GM21737 (cell line): Measurements from ENCODE around the gene MPC1.
A peak's percentile ranks its signal among the peaks of the same experiment; 100 is the strongest.
"Not testable (repeated sequence)": the region's sequence is repeated elsewhere in the genome, so short reads cannot be mapped to it uniquely, and the experiment has no call there.

Source experiments
- ATAC-seq: cut with Tn5 transposase; IDR thresholded peaks from one replicate; pipeline ENCODE4 v1.9.1; 2021; ENCODE audit warnings: mild to moderate bottlenecking, moderate library complexity; ENCODE audit not compliant: unreplicated experiment

MPC1 gene

DNA sequence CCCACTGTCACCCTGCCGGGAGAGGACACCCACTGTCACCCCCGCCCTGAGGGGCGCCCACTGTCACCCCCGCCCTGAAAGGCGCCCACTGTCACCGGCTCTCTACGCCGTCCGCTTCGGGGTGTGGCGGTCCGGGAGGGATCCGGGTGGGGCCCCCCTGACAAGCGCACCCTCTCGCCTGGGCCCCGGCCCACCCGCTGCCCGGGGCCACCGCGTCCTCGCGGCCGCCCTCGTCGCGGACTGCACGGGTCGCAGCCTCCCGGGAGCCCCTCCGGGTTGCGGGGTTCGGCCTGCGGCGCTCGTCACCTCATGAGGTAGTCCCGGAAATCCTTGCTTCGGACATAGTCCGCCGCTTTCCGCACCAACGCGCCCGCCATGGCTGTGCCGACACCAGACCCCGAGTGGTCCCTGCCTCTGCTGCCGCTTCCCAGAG, 224 bp downstream of the MPC1 start:
- peak; percentile 2 for ATAC-seq

DNA sequence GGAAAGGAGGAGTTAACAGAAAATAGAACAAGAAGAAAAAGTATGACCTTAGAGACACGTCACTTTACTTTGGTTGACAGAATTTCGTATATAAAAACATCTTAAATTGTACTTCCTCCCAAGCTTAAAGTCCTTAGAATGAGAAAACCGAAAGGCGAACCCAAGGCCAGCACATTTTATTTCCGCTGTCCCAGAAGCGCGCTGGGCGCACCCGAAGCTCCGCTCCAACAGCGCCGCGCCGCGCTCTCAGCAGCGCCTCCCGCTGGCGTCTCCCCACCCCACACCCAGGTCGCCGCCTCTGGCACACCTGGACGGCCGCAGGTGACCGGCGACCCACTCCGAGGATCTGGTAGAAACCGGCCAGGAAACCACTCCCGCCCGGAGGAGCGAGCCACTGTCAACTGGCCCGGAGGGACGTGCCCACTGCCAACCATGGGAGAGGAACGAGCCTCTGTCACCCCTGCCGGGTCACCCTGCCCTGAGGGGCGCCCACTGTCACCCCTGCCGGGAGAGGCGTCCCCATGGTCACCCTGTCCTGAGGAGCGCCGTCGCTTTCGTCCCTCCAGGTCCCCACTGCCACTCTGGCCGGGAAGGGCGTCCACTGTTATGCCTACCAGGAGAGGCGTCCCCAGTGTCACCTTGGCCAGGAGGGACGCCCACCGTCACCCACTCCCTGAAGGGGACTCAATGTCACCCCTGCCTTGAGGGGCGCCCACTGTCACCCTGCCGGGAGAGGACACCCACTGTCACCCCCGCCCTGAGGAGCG, 824 bp downstream of the MPC1 start:
- peak; percentile 61 for ATAC-seq

DNA sequence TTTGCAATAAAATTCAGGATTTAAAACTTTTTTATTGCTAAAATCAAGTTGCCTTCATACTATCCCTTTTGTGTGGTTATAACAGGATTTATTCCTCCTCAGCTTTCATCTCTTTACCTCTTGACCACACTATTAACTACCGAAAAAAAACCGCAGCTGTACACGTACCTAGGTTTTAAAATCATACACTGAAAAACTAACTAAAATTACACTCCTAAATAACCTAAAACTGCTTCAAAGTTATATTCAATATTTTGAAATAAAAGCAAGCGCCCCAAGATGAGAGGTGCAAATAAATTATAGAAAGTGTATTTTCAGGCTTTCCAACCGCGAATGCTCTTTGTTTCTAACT, 1.4 kb downstream of the MPC1 start:
- no peak for ATAC-seq

DNA sequence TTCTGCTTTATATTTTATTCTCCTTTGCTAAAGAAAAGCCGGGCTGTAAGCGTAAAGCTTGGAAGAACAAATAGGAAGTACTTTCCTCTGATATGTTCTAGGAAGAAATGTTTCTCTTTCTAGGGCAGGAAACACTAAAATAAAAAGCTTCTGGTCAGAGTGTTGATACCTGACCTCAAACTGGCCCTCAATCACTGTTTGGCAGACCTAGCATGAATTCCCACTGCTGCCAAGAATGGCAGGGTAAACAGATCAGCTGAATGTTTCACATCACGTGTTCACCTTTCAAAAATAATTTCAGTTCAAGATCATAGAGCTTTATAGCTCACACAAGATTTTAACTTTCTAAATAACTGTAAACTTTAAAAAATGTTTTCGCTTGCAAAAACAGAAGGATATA, 2.9 kb downstream of the MPC1 start:
- ATAC-seq = no peak

DNA sequence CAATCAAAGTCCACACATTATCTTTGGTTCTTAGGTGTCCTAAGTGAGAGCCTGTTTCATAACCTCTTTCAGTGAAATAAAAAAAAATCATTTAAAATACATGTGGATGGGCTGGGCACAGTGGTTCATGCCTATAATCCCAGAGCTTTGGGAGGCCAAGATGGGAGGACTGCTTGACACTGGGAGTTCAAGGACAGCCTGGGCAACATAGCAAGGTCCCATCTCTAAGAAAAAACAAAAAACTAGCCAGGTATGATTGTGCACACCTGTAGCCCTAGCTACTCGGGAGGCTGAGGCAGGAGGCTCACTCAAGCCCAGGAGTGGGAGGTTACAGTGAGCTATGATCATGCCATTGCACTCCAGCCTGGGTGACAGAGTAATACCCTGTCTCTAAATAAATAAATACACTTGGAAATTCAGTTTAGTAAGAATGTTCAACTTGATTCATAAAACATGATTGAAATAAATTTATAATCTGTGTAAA, 3.6 kb downstream of the MPC1 start:
- ATAC-seq = no peak

DNA sequence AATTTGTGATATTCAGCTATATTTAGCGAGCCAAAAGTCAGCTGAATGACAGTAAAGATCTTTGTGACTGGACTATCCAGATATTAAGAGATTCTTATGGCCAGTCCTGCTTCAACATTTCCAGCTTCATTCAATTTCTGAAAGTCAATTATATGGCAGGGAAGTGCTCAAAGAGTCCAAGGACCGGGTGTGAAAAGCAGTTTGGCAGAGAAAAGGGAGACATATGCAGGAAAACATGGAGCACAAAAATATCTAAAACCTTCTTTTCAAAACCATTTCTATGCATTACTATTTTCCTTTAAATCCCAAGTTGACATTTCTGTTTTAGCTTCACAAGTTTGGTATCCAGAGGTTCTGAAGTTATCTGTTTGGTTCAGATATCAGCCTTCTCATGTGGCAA, 5.0 kb downstream of the MPC1 start:
- ATAC-seq = no peak

DNA sequence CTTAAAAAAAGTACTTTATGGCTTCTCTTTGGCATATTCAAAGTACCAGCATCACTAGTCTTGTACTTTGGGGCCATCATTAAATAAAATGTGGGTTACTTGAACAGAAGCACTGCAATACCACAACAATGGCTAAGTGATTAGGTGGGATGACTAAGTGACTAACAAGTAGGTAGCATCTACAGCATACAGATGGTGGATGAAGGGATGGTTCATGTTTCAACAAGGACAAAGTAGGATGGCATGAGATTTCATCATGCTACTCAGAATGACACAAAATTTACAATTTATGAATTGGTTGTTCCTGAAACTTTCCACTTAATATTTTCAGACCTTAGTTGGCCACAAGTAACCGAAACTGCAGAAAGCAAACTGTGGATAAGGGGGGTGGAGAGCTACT, 7.7 kb downstream of the MPC1 start:
- ATAC-seq = no peak

DNA sequence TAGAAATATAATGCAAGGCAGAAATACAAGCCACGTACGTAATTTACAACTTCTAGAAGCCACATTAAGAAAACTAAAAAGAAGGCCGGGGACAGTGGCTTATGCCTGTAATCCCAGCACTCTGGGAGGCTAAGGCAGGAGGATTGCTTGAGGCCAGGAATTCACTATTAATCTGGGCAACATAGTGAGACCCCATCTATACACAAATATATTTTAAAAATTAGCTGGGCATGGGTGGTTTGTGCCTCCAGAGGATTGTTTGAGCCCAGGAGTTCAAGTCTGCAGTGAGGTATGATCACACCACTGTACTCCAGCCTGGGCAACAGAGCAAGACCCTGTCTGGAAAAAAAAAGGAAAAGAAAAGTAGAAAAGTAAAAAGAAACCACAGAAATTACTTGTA, 12.3 kb downstream of the MPC1 start:
- ATAC-seq = no peak

DNA sequence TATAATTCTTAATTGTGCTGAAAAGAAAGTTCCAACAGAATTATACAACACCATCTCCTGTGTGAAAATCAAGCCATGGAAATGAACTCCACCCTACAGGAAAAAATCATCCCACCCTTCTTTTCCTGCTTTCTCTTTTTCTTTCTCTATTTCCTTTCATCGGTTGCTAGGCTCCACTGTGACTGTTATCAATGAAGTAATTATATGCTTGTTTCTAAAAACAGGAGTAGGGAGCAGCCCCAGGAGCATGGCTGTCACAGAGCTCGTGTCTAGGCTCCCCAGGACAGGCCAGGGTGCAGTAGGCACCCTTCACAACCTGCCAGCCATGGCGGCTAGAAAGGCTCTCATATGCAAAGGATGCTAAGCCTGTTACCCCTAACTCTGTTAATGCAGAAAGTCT, 13.0 kb downstream of the MPC1 start:
- no peak for ATAC-seq

DNA sequence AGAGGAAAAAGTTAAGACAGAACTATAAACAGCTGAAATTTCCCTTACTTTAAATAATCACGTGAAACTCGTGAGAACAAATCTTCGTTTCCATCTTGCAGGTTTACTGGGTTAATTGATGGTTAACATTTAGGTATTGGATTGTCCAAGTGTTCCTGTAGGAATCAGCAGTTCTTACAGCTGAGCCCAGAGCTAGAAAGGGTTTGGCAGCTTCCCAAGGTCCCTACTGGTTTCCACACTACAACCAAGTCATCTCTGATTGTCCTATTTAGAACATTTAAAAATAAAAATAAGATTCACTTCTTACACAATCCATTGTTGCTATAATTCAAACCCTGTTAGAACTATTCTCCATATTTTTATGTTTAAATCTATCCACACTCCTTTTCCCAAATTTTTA, 15.8 kb downstream of the MPC1 start:
- no peak for ATAC-seq

DNA sequence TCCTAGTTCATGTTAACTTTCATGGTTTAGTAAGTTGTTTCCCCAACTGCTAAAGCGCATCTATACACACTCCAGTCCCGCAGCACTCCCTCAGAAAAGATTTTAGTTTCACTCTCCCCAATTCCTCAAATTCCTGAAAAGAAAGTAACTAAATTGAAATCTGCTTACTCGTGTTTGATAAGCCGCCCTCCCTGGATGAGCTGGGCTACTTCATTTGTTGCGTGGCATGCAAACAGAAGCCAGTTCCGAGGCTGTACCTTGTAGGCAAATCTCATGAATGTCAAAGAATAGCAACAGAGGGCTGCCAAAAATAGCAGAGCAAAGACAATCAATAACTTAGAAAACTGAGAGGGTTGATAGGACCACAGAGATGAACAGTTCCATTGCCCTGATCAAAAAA, 16.9 kb downstream of the MPC1 start:
- no peak for ATAC-seq

DNA sequence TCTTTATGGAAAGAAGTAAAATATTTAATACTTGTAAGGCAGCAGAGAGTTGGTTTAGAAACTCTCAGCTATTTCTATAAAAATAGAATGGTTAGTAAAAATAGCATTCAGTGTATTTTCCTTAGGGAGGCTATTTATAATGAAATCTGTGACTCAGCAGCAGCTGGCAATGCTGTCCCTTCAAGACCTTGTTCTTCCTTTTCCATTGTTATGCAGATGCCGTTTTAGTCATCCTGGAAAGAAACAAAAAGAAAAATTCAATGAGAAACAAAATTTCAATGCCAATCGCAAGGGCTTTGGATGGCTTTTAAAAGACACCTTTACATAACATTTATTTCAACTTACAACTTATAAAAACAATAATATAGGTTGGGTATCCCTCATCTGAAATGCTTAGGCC, 17.5 kb downstream of the MPC1 start:
- no peak for ATAC-seq

DNA sequence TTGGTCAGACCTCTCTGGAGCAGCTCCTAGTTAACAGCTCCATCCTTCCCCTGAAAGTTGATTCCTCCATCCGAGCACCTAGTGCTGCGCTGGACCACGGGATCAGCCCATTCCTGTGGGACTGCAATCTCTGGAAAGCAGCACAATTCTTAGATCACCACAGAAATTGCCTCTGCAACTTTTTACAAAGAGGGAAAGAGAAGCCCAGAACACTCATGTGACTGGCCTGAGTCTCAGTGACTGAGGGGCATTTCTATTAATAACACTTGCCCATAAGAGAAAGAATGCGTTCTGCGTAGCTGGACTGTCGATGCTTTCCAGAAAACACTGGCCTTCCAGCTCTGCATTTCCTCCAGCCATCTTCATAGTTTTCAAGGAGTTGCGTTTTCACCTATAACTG, 18.3 kb downstream of the MPC1 start:
- no peak for ATAC-seq

DNA sequence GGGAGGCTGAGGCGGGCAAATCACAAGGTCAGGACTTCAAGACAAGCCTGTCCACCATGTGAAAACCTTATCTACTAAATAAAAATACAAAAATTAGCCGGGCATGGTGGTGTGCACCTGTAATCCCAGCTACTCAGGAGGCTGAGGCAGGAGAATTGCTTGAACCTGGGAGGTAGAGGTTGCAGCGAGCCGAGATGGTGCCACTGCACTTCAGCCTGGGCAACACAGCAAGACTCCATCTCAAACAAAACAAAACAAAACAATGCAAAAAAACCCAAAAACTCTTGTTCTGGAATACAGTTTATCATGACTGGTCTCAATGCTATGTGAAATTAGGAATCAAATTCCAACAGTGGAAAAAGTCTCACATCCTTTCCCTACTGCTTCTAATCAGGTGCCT, 20.3 kb downstream of the MPC1 start:
- not testable (repeated sequence) for ATAC-seq

DNA sequence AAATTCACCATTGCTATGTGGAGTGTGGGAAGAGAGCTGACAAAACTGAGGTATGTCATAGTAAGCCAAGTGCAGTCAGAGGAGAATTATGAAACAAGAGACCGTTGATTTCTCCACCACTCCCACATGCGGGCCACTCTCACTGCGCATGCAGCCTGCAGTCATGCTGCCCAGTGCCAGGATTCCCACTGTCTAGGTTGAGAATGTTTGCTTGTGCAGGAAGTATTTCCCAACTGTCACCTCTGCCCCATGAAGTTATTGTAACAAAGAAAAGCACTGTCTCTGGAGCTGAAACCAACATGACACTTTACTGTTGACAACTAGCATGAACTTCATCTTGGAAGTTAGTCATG, 21.7 kb downstream of the MPC1 start:
- no peak for ATAC-seq

DNA sequence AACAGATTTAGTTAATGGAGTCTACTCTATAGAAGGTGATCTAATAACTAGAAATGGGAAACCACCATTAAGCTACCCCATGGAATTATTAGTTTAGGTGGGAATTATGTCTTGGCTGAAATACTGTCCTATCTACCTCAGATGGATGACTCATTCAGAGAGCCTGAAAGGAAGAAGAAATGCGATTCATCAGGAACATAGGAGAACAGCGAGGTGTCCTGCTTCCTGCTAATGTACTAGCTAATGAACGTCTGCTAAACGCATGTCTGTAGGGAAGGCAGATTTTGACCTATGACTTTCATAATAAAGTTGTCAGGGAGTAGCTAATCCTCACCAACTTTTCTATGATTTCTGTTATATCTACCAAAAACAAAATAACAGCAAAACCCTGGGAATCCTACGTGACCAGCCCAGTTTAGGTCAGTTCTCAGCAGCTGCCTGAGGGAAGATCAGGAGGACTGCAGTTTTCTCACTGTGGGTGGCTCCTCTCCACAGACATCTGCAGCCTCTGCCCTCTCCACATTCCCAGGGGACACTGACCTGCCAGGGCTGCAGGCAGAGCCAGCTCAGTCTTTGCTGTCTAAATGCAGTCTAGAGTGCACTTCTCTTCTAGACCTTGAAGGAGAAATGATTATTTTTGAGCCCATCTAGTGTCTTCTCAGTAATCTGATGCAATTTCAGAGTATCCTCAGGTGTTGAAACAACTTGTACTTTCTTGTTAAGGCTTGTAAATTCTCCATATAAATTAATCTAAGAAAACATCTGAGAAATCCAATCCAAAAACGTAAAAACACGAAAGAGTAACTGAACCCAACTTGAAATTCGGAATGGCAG, 22.3 kb downstream of the MPC1 start:
- no peak for ATAC-seq

DNA sequence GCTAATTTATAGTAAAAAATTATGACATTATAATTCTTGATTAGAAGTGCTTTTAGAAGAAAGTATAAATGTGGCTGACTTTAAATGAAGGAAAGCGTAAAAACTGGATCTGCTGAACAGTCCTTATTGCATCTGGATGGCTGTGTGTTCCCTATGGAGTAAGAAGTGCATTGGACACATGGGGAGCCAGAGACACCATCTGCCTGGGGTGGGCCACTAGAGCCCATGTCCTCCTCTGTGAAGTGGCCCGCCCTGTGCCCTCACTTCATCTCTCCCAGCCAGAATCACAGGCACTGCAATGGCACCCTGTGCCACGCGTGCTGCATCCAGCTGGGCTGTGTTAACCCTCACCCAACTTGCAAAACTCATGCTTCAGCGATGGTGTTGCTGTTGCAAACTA, 27.2 kb downstream of the MPC1 start:
- ATAC-seq = no peak

DNA sequence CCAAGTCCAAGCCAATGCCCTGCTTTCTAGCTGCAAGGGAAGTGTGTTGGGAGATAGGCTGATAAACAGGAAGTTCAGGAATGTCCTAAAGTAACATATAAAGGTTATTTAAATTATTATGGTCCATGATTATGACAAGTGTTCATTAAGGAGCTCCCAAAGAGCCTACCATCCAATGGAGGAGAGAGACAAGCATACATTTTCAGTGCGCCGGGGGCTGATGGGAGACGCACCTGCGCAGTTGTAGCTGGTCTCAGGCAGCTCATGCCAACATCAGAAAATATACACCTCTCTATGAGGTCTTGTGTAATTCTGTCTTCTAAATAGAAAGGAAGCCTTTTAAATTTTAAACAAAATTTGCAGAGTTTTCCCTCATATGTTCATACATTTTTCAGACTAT, 27.8 kb downstream of the MPC1 start:
- ATAC-seq = no peak

DNA sequence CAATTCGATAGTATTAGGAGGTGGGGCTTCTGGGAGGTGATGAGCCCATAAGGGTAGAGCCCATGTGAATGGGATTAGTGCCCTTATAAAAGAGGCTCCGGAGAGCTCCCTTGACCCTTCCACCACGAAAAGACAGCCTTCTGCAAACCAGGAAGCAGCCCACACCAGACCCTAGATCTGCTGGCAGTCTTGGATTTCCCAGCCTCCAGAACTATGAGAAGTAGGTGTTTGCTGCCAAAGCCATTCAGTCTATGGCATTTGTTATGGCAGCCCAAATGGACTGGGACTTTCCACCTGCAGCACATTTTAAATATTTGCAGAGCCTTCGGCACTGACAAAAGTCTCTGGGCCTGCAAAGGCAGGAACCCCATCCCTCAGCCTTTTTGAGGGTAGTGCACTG, 28.6 kb downstream of the MPC1 start:
- ATAC-seq = no peak

DNA sequence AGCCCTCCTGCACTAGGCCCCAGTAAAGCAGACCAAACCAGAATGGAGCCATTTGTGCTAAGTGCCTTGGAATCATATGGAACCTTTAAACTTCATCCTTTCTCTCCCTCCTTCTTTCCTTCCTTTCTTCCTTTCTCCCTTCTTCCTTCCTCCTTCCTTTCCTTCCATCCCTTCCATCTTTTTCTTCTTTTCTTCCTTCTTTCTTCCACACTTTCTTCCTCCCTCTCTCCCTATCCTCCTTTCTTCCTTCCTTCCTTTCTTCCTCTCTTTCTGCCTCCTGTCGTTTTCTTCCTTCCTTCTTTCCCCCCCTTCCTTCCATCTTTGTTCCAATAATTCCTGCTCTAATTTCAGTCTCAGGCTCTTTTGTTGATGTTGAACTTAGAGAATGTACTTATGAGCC, 29.2 kb downstream of the MPC1 start:
- ATAC-seq = no peak

DNA sequence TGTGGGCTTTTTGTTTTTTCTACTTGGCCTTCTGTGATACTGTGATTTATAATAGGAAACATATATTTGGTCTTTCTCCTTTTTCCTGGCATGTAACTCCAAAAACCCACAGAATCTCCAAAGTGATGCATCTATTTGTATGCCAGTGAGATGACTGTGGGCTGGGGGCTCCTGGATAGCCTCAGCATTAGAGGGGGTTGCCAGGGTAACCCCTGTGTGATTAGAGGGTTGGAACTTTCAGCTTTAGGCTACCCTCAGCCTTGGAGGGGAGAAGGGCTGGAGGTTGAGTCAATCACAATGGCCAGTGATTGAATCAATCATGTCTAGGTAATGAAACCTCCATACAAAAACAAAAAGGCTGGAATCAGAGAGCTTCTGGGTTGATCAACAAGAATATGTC, 29.8 kb downstream of the MPC1 start:
- no peak for ATAC-seq

DNA sequence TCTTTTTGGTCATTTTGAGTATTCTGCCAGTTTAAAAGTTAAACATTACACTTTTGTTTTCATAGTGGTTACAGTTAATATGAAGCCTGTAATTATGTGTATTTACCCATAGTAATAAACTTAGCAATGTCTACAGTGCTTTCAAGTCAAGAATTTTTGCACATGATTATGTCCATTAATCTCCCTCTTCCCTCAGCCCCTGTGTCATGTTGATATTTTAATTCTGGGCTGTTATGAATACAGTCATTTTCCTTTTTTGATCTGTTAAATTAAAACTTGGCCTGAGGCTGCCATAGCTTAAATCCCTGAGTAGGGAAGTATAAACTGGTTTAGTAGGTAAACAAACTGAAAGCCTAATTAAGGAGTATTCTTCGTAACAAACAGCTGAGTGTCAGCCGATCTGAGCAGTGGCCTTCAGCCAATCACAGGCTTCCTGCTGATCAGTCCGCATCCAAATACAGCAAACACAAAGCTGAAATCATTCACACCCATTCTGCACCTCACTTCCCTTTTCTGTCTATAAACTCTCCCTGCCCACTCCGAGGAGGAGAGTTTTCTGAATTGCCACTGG, 30.9 kb downstream of the MPC1 start:
- ATAC-seq = peak; percentile 92
